Colonic mucosa (tissue), 4 donors: ENCODE measurements around the gene SALL1. TPM values are rescaled to one million over a fixed set of nuclear protein-coding genes. Genes with fewer than 3 reads are reported as not detected.

Experiments
- DNase-seq: peaks from one replicate; pipeline ENCODE4 v3.0.0-alpha.2; 2020
- H3K27ac ChIP-seq: fragments of 200-600 bp; one replicate; pipeline ENCODE4 v1.8.0; 2021
- H3K27me3 ChIP-seq: fragments of 200-600 bp; one replicate; pipeline ENCODE4 v1.8.0; 2021
- H3K36me3 ChIP-seq: fragments of 200-600 bp; one replicate; pipeline ENCODE4 v1.8.0; 2021
- H3K4me1 ChIP-seq: fragments of 200-600 bp; one replicate; pipeline ENCODE4 v1.8.0; 2021; ENCODE audit warnings: mild to moderate bottlenecking
- H3K4me3 ChIP-seq: fragments of 200-600 bp; one replicate; pipeline ENCODE4 v1.8.0; 2021
- H3K9ac ChIP-seq, 2 donors: one replicate each; pipeline ENCODE4 v1.7.0; 2013; ENCODE audit warnings: control low read depth in 2 of 2, low read depth in 2 of 2, low read length in 2 of 2
- H3K9me3 ChIP-seq: fragments of 200-600 bp; one replicate; pipeline ENCODE4 v1.8.0; 2021
- intact Hi-C: fragments of 100-400 bp; cut with DNase I; formaldehyde crosslinking; loops from one replicate; pipeline ENCODE4 v1.14.1; 2022
- total RNA-seq, 2 donors: library from RNA; stranded (reverse); fragmentation: NEBNext Ultra II Directional in 1 of 2; extraction: Animal tissue kit (Norgen Biotek cat#: 25700) in 1 of 2; gene quantifications; one replicate each; pipeline ENCODE4 v1.2.1, GENCODE V29; 2021
- TF ChIP-seq, protein P1 (sequence below): fragments of 200-600 bp; IDR thresholded peaks from one replicate; pipeline ENCODE4 v1.8.0; 2022; ENCODE audit warnings: antibody characterized with exemption, mild to moderate bottlenecking
- donor health status: healthy.
- donor health status: DM: no; HTN: no; CAD: no.
- donor health status: DM: no; HTN: no; CAD: no.

SALL1 gene
- total RNA-seq, 2 donors from 2014 or later: 1.7 to 4.1 TPM

DNA sequence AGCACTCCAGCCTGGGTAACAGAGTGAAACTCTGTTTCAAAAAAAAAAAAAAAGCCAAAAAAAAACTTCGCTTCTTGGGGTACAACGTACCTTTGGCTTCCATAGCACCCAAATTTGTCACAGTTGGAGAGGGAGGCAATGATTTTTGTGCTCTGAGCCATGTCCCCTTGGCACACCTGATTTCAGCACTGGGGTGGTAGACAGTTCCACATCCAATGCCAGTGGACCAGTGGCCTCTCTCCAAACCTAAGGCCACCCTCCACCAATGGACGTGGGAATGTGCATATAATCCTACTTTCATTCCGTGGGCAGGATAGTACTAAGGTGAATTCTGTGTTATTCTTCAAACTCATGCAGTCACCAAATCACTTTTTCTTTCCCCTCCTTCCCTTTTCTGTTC lies 47.5 kb downstream of the SALL1 start:
- intact Hi-C loops: no loop called here
- TF ChIP-seq, protein P1, sequence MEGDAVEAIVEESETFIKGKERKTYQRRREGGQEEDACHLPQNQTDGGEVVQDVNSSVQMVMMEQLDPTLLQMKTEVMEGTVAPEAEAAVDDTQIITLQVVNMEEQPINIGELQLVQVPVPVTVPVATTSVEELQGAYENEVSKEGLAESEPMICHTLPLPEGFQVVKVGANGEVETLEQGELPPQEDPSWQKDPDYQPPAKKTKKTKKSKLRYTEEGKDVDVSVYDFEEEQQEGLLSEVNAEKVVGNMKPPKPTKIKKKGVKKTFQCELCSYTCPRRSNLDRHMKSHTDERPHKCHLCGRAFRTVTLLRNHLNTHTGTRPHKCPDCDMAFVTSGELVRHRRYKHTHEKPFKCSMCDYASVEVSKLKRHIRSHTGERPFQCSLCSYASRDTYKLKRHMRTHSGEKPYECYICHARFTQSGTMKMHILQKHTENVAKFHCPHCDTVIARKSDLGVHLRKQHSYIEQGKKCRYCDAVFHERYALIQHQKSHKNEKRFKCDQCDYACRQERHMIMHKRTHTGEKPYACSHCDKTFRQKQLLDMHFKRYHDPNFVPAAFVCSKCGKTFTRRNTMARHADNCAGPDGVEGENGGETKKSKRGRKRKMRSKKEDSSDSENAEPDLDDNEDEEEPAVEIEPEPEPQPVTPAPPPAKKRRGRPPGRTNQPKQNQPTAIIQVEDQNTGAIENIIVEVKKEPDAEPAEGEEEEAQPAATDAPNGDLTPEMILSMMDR: no peak
- no peaks in the 10 kb centered on the region for H3K4me1 ChIP-seq
- H3K27ac ChIP-seq: no peak overlapping the region
- H3K27me3 ChIP-seq: no peaks in the 10 kb centered on the region
- no peak overlapping the region for H3K4me3 ChIP-seq
- H3K9ac ChIP-seq: no peak overlapping the region
- DNase-seq: no peak
- H3K9me3 ChIP-seq: no peaks in the 10 kb centered on the region
- no peaks in the 10 kb centered on the region for H3K36me3 ChIP-seq

DNA sequence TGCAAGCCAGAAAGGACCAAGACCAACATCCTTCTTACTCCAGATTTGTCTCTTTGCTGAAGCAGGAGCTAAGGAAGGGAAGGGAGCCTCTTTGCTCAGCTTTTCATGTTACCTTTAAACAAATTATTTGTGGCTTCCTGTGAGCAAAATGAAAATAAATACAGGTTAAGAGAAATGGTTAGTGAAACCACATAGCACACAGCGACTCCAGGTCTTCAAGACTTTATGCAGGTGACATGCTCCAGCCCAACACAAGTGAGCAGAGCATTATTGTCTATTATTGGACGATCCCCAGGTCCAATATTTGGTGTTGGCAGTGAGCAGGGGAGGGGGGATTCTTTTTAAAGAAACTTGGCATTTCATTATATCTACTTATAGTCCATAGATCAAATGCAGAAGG lies 53.3 kb downstream of the SALL1 start:
- no peak for DNase-seq
- TF ChIP-seq, protein P1: no peak
- Histone ChIP-seq H3K4me3 (no peak overlapping the region), H3K9ac (no peak overlapping the region), H3K27me3 (no peaks in the 10 kb centered on the region), H3K4me1 (no peaks in the 10 kb centered on the region), H3K27ac (no peak overlapping the region), H3K9me3 (no peaks in the 10 kb centered on the region), H3K36me3 (no peaks in the 10 kb centered on the region)
- intact Hi-C loops: no loop called here

DNA sequence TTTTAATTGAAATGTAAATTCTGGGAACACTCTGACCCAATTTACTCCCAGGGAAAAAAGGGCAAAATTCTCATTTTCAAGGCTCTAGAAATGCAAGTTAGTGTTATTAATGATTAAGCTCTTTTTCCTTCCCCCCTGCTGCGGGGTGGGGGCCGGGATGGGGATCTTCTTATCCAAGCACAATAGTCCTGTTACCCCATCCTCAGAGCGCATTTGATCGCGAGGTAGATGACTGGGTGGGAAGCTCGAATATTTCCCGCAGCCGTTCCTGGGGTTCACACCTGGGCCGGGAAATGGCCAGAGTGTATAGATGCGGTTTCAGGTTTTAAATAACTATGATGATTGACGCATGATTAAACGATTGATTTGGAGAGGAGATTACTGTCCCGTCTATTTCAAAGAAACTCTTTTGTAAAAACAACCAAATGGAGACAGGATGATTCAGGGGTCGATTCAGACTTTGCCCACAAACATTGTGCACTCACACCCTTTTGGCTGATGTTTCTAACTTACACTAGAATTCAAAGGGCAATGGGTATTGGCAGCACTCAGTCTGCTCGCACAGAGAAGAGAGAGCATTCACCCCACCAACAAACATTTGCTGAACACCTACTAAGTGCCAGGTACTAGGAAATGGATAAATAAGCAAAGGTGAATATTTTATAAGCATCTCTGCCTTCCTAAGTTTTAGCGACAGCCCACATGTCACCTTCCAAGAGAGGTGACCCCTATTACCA lies 55.0 kb downstream of the SALL1 start:
- no peak for DNase-seq
- no peak overlapping the region for H3K27ac ChIP-seq
- intact Hi-C loops: no loop called here
- TF ChIP-seq, protein P1: no peak
- no peaks in the 10 kb centered on the region for H3K27me3 ChIP-seq
- H3K4me1 ChIP-seq: no peaks in the 10 kb centered on the region
- H3K9me3 ChIP-seq: no peaks in the 10 kb centered on the region
- no peak overlapping the region for H3K9ac ChIP-seq
- H3K36me3 ChIP-seq: no peaks in the 10 kb centered on the region
- no peak overlapping the region for H3K4me3 ChIP-seq

DNA sequence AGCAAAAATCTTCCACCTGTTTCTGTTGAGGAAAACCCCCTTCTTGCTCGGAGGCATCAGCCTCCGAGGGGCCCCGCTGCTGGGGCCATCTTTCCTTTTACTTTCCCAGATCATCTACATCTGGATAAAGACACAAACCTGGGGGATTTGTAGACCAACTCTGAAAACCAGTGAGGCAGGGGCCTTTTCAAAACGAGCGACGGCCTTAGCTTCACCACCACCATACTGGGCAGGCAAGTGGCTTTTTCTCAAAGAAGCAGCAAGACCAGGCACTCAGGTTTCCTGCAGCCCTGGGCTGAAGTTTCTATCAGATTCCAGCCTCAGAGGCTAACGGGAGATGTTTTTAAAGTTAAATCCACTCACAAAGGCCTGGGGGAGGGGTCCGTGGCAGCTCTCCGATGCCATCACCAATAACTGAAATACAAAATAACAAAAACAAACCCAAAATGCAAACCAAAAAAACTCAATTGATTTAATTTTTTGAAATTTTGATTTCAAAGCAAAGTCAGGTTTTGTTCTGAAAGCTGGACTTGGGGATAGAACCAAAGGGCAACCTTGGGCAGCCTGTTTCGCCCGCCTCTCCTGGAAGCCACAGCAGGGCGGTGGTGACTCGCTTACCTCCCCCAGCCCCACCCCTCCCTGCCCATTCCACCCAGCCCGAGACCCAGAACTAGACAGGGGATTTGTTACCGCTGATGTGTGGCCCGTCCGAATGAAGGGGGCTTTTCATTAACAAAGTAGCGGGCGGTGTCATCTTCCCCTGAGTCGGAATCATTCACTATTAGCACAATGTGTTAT lies 55.8 kb downstream of the SALL1 start:
- Histone ChIP-seq H3K36me3 (no peaks in the 10 kb centered on the region), H3K4me3 (no peak overlapping the region), H3K27ac (no peak overlapping the region), H3K9ac (no peak overlapping the region), H3K9me3 (no peaks in the 10 kb centered on the region), H3K4me1 (no peaks in the 10 kb centered on the region), H3K27me3 (no peaks in the 10 kb centered on the region)
- intact Hi-C loops: no loop called here
- no peak for DNase-seq
- TF ChIP-seq, protein P1: no peak

DNA sequence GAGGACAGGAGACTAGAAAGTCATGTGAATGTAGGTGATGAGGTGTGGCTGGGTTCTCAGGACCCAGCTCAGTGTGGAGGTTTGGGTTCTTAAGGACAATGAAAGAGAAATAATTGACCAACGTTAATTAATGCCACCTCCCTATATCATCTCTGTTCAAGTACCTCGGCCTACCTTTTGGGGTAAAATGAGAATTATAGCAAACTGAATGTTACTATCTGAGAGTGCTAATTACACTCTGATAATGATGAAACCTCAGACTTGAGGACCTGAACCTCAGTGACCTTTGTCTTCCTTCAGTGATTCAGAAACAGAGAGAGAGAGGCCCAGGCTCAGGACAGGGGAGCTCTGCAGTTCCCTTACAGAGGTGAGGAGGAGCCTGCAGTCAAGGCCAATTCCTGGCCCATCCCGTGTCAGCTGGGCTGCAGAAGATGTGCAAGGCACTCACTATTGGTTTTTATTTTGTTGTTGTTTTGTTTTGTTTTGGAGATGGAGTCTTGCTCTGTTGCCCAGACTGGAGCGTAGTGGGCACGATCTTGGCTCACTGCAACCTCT lies 57.3 kb downstream of the SALL1 start:
- intact Hi-C loops: no loop called here
- Histone ChIP-seq H3K27ac (no peak overlapping the region), H3K27me3 (no peaks in the 10 kb centered on the region), H3K4me1 (no peaks in the 10 kb centered on the region), H3K4me3 (no peak overlapping the region), H3K9me3 (no peaks in the 10 kb centered on the region), H3K36me3 (no peaks in the 10 kb centered on the region), H3K9ac (no peak overlapping the region)
- TF ChIP-seq, protein P1: no peak
- no peak for DNase-seq
